Activated CD4-positive, CD25-positive, alpha-beta regulatory T cell treated with anti-CD3 and anti-CD28 coated beads, Interleukin-2, amount 50 U/mL, for 72 hours (primary cell): ENCODE data around the gene PPP1R9B.
A peak's percentile ranks its signal among the peaks of the same experiment; 100 is the strongest.

ENCODE experiments used
- DNase-seq: peaks from one replicate; pipeline ENCODE4 v3.0.0; 2021

PPP1R9B gene

GRCh38 chr17:50171371-50172071 is 21.0 kb upstream of the PPP1R9B start:
- no peak for DNase-seq

GRCh38 chr17:50170662-50171370 is 20.3 kb upstream of the PPP1R9B start:
- DNase-seq, result no peak

- DNase-seq, result no peak
Measured at GRCh38 chr17:50169881-50170459, 19.5 kb upstream of the PPP1R9B start.

- no peak for DNase-seq
Measured at GRCh38 chr17:50169121-50169764, 18.8 kb upstream of the PPP1R9B start.

DNA sequence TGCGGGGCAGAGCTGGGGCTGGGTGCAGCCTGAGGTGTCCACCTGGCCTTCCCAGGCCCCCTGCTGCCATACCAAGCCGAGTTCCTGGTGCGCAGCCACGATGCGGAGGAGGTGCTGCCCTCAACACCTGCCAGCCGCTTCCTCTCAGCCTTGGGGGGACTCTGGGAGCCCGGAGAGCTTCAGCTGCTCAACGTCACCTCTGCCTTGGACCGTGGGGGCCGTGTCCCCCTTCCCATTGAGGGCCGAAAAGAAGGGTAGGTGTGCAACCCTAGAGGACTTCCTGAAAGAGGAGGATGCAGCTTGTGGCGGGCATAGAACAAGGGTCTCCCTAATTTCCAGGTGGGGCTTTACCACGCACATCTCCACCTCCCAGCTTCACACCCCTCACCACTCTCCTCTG is 17.8 kb upstream of the PPP1R9B start:
- DNase-seq, result no peak

DNA sequence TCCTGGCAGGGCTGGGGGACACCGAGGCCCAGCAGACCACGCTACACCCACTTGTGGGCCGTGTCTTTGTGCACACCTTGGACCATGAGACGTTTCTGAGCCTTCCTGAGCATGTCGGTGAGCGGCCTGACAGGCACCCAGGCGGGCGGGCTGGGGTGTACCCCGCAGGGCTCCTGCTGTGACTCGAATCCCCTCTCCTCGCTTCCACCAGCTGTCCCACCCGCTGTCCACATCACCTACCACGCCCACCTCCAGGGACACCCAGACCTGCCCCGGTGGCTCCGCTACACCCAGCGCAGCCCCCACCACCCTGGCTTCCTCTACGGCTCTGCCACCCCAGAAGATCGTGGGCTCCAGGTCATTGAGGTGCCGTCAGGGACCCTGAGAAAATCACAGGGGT is 16.9 kb upstream of the PPP1R9B start:
- no peak for DNase-seq

DNA sequence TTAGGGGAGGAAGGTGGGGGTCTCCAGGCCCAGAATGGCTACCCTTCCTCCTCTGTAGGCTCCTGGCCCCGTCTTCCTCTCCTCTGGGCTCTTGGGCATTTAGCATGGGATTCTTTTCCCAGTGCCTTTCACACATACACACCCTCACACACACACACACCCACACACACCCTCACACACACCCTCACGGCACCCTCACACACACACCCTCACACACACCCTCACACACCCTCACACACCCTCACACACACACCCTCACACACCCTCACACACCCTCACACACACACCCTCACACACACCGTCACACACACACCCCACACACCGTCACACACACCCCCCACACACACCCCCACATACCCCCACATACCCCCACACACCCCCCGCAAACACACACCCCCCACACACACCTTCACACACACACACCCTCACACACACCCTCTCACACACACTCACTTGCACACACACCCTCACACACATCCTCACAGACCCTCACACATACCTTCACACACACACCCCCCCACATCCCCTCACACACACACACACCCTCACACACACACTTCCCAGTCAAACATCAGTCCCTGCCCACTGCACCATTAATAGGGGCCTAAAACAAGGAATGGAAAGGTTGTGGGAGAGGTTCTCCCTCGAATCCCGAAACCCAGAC is 16.2 kb upstream of the PPP1R9B start:
- DNase-seq, result no peak

DNA sequence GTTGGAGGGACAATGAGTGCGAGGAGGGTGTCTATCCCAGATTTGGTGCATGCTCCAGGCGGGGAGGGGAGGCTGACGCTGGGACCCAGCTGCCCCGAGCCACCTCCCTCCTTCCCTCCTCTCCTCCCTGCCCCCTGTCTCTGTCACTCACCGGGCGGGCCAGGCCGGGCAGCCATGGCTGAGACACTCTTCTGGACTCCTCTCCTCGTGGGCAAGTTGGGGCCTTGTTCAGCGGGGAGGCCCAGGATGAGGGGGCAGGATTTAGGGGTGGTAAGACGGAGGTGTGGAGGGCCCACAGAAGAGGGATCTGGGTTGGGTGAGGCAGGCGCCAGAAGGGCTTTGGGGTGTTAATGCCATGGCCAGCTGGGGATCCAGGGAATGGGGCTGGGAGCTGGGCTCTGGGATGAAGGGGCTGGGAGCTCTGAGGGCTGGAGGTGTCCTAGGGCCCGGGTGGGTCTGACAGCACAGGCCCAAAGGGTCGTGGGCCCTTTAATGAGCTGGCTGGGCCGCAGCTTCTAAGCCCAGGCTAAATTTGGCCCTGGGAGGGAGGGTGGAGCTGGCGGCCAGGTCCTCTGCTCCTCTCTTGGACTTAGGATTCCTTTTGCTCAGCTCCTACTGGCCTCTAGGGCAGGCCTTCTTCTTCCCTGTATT is 15.5 kb upstream of the PPP1R9B start, which contains the start of gene SGCA:
Gene SGCA (plus strand): TSS at position 139 of the 651 bp plus-strand sequence. CDS start 36 bp downstream, at position 175.
- DNase-seq, result no peak

- DNase-seq, result no peak
Measured at GRCh38 chr17:50165466-50165865, 15.0 kb upstream of the PPP1R9B start.

DNA sequence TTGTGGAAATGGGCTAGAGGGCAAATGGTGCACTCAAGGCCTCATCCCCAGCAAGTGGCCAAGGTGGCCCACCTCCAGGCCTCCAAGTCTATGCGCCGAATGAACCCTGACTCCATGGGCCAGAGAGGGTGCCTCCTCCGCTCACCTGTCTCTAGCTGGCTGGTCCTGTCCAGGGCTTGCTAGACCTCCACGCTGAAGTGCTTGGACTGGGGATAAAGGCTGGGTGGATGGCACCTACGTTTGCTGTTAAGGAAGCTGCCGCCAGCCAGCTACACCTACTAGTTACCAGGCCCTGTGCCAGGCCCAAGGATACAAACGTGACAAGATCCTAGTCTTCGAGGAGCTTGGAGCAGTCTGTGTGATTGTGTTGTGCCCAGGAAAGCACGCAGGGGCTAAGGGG is 14.6 kb upstream of the PPP1R9B start:
- no peak for DNase-seq

- DNase-seq, result no peak
Measured at GRCh38 chr17:50164697-50164988, 14.2 kb upstream of the PPP1R9B start.

GRCh38 chr17:50163843-50164696 is 13.6 kb upstream of the PPP1R9B start:
- DNase-seq, result no peak

- DNase-seq, result no peak
Measured at GRCh38 chr17:50162466-50163254, 12.2 kb upstream of the PPP1R9B start.

- no peak for DNase-seq
Measured at GRCh38 chr17:50161911-50162288, 11.4 kb upstream of the PPP1R9B start.

- peak; percentile 95 for DNase-seq
Measured at GRCh38 chr17:50161023-50161910, 10.8 kb upstream of the PPP1R9B start.

- DNase-seq, result no peak
Measured at GRCh38 chr17:50157891-50158290, 7.4 kb upstream of the PPP1R9B start.

- no peak for DNase-seq
Measured at GRCh38 chr17:50155115-50155819, 4.8 kb upstream of the PPP1R9B start.

GRCh38 chr17:50154604-50155003 is 4.1 kb upstream of the PPP1R9B start:
- no peak for DNase-seq
